Measurements from ENCODE around the gene VSIG2. TPM values are rescaled to one million over a fixed set of nuclear protein-coding genes. Genes with fewer than 3 reads are reported as not detected.

VSIG2 gene
- total and polyA plus RNA-seq, 2 donors (not counting 3 experiments of a cell fraction or from before 2014, with no cell fraction given), result 1.2 to 7.0 TPM

DNA sequence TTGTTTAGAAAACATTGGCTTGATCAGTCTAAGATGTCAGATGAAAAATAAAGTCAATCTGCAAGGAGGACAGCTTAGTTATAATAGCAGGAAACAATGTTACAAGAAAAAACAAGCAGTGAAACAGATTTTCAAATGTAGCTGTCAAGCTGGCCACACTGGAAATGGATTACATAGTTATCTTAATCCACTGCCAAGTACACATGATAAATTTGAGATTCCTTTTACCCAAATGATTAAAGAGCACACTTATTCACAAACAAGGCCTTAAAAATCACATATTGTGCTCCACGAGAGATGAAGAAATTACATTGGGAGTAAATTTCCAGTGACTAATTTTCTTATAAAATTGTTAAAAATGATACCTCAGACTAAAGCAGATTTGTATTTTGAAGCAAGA, 27.5 kb upstream of the VSIG2 start:
- peak; percentile 72 for FAIRE-seq
- DNase-seq (ENCODE audit: low read depth, low spot score), result peak; percentile 30
- ChIA-PET POLR2A (no interaction called here), CTCF (interaction anchor here (0.7 to 4.2 kb wide), 14 partner anchors 10 to 135 kb away, joined by 3 to 52 read pairs (median 16); partner anchors contain the start of gene ESAM)
- H3K79me2 ChIP-seq (ENCODE audit: control insufficient read depth, insufficient read depth, low read length), result peaks cover 38% of the 10 kb centered on the region
- no TSS peak for BruUV-seq (replicated peaks)
- intact Hi-C loops (cut with micrococcal nuclease), result loop anchor here (2.0 kb wide), 1 partner anchor 17 kb away; the partner anchor contains the start of gene ESAM
- H3K36me3 ChIP-seq (ENCODE audit: control insufficient read depth in 2 of 2, extremely low read depth in 1 of 2, insufficient read depth in 2 of 2, low read length in 2 of 2), result no peaks in the 10 kb centered on the region
- H3K27ac ChIP-seq (ENCODE audit: insufficient read depth, low read depth, low read length), result no peak overlapping the region
- H4K20me1 ChIP-seq (replicated peaks; ENCODE audit: control insufficient read depth, extremely low read depth, insufficient read depth, low read length), result peaks cover 1% of the 10 kb centered on the region
- no peak overlapping the region for H3K9ac ChIP-seq (replicated peaks; ENCODE audit: extremely low read depth, insufficient read depth, low read length)
- no peak overlapping the region for H2AFZ ChIP-seq (ENCODE audit: low read depth, low read length)
- TF ChIP-seq, protein P1, sequence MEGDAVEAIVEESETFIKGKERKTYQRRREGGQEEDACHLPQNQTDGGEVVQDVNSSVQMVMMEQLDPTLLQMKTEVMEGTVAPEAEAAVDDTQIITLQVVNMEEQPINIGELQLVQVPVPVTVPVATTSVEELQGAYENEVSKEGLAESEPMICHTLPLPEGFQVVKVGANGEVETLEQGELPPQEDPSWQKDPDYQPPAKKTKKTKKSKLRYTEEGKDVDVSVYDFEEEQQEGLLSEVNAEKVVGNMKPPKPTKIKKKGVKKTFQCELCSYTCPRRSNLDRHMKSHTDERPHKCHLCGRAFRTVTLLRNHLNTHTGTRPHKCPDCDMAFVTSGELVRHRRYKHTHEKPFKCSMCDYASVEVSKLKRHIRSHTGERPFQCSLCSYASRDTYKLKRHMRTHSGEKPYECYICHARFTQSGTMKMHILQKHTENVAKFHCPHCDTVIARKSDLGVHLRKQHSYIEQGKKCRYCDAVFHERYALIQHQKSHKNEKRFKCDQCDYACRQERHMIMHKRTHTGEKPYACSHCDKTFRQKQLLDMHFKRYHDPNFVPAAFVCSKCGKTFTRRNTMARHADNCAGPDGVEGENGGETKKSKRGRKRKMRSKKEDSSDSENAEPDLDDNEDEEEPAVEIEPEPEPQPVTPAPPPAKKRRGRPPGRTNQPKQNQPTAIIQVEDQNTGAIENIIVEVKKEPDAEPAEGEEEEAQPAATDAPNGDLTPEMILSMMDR (IDR thresholded peaks at IDR 0.05; ENCODE audit: extremely low read depth in 1 of 2, insufficient read depth in 1 of 2, low read depth in 1 of 2, low read length in 2 of 2), result no peak
- TF ChIP-seq POLR2AphosphoS5 (IDR thresholded peaks at IDR 0.05; ENCODE audit: insufficient read depth, low read depth, low read length) (no peak), MAX (IDR thresholded peaks at IDR 0.05; ENCODE audit: insufficient read depth, insufficient read length) (no peak), GATA2 (IDR thresholded peaks at IDR 0.05; ENCODE audit: insufficient read depth, insufficient read length, low read depth, low read length) (no peak), POLR2A (IDR thresholded peaks at IDR 0.05; ENCODE audit: low read depth, low read length) (no peak), MYC (IDR thresholded peaks at IDR 0.05; ENCODE audit: low read depth, low read length) (no peak), EZH2 (IDR thresholded peaks at IDR 0.05; ENCODE audit: borderline replicate concordance, low read depth, low read length, severe bottlenecking) (no peak), JUN (IDR thresholded peaks at IDR 0.05; ENCODE audit: borderline replicate concordance, insufficient read depth, insufficient read length, low read depth) (no peak), FOS (IDR thresholded peaks at IDR 0.05; ENCODE audit: borderline replicate concordance, insufficient read depth, low read length) (no peak)
- H3K27me3 ChIP-seq (ENCODE audit: control insufficient read depth in 2 of 2, insufficient read depth in 2 of 2, low read length in 2 of 2), result no peaks in the 10 kb centered on the region
- no peaks in the 10 kb centered on the region for H3K4me1 ChIP-seq (ENCODE audit: control insufficient read depth, extremely low read depth, insufficient read depth, low read length)
- H3K4me3 ChIP-seq (replicated peaks in 1 of 3; ENCODE audit: insufficient read depth in 1 of 3, low read depth in 1 of 3, low read length in 3 of 3), result no peak overlapping the region
- dilution Hi-C loops (cut with MboI; ENCODE audit: extremely low pct_ligation_motif_present, low sequenced_read_pairs), result no loop called here
- H3K9me1 ChIP-seq (replicated peaks; ENCODE audit: control insufficient read depth, extremely low read depth, insufficient read depth, low read length), result no peaks in the 10 kb centered on the region
- H3K9me3 ChIP-seq (replicated peaks; ENCODE audit: control insufficient read depth, insufficient read depth, low read length), result no peaks in the 10 kb centered on the region
- no peak overlapping the region for H3K4me2 ChIP-seq (ENCODE audit: insufficient read depth, low read length)
